ENCODE measurements around the gene PMS1.

DNA sequence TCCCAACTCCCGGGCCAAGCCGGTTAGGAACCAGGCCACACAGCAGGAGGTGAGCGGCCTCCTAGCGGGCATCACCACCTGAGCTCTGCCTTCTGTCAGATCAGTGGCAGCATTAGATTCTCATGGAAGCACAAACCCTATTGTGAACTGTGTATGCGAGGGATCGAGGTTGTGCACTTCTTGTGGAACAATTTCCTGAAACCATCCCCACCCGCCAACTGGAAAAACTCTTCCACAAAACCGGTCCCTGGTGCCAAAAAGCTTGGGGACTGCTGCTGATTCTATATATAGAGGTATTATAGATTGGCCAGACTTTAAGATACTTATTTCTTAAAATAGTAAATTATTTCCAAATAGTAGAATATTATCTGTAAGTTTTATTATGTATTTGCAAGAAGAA lies 89.4 kb downstream of the PMS1 start:
- no peak for TF ChIP-seq EZH2 (IDR thresholded peaks at IDR 0.05)
- no peak for TF ChIP-seq POLR2AphosphoS5 (IDR thresholded peaks at IDR 0.05; ENCODE audit: borderline replicate concordance, low read depth, low read length)

Data from SK-N-MC (cell line).